IMR-90 (cell line): ENCODE data around the gene DLX3. TPM values are rescaled to one million over a fixed set of nuclear protein-coding genes. Genes with fewer than 3 reads are reported as not detected.

Experiments used
- ATAC-seq: fragments of 200-7000 bp; cut with Tn5 transposase; 2 replicates; pipeline ENCODE4 v1.9.1; 2020; ENCODE audit warnings: low read depth, mild to moderate bottlenecking, moderate library complexity
- BruUV-seq: library from RNA; stranded (reverse); fragments of 400-500 nt; replicated peaks from 2 replicates; lab custom pipeline; 2021; lab: Mats Ljungman, UMichigan
- CTCF ChIA-PET: fragments of 300-600 bp; formaldehyde crosslinking; extraction: SDS; loops from one replicate; lab custom pipeline; 2021; ENCODE audit warnings: antibody characterized with exemption; lab: Yijun Ruan, JAX
- POLR2A ChIA-PET: fragments of 300-600 bp; sonication (Branson Sonifier 250); formaldehyde crosslinking; loops from one replicate; lab custom pipeline; 2022; ENCODE audit warnings: antibody characterized with exemption; ENCODE audit not compliant: unreplicated experiment; lab: Charles Lee
- DNase-seq: peaks from one replicate; pipeline ENCODE4 v3.0.0; 2013
- H2AFZ ChIP-seq: replicated peaks from 2 replicates; pipeline ENCODE3; 2013; ENCODE audit warnings: low read length, mild to moderate bottlenecking; ENCODE audit not compliant: poor library complexity
- H2AK5ac ChIP-seq: 2 replicates; pipeline ENCODE4 v1.6.1; 2013; ENCODE audit warnings: low read depth, low read length, inconsistent platforms
- H2AK9ac ChIP-seq: replicated peaks from 2 replicates; pipeline ENCODE3; 2013; ENCODE audit warnings: mild to moderate bottlenecking, low read depth, low read length, moderate library complexity; ENCODE audit not compliant: poor library complexity
- H2BK120ac ChIP-seq: 2 replicates; pipeline ENCODE4 v1.6.1; 2013; ENCODE audit warnings: low read depth, low read length, inconsistent platforms
- H2BK15ac ChIP-seq: 3 replicates; pipeline ENCODE4 v1.6.1; 2013; ENCODE audit warnings: low read depth, low read length, inconsistent platforms
- H2BK20ac ChIP-seq: 2 replicates; pipeline ENCODE4 v1.6.1; 2013; ENCODE audit warnings: low read depth, mild to moderate bottlenecking, inconsistent platforms, low read length, moderate library complexity
- H2BK5ac ChIP-seq: 2 replicates; pipeline ENCODE4 v1.6.1; 2013; ENCODE audit warnings: mild to moderate bottlenecking, low read depth, low read length, inconsistent platforms; ENCODE audit not compliant: poor library complexity, severe bottlenecking
- H3K14ac ChIP-seq: replicated peaks from 2 replicates; pipeline ENCODE4 v1.6.1; 2013; ENCODE audit warnings: low read depth, low read length, inconsistent platforms
- H3K18ac ChIP-seq: 2 replicates; pipeline ENCODE4 v1.6.1; 2013; ENCODE audit warnings: low read depth, low read length, control low read depth
- H3K23ac ChIP-seq: 2 replicates; pipeline ENCODE4 v1.6.1; 2013; ENCODE audit warnings: low read depth, low read length, inconsistent platforms
- H3K27ac ChIP-seq: 2 replicates; pipeline ENCODE4 v1.5.1; 2013; ENCODE audit warnings: mild to moderate bottlenecking, control low read depth, low read length; ENCODE audit not compliant: insufficient read depth
- H3K27me3 ChIP-seq: 2 replicates; pipeline ENCODE4 v1.6.1; 2013; ENCODE audit warnings: low read length; ENCODE audit not compliant: control insufficient read depth, insufficient read depth
- H3K36me3 ChIP-seq: 2 replicates; pipeline ENCODE4 v1.6.1; 2013; ENCODE audit warnings: low read length, mixed read lengths; ENCODE audit not compliant: control insufficient read depth, insufficient read depth
- H3K4ac ChIP-seq: 2 replicates; pipeline ENCODE4 v1.6.1; 2013; ENCODE audit warnings: low read depth, low read length, inconsistent platforms
- H3K4me1 ChIP-seq: 2 replicates; pipeline ENCODE4 v1.6.1; 2013; ENCODE audit warnings: low read length, mixed read lengths; ENCODE audit not compliant: control insufficient read depth, insufficient read depth
- H3K4me2 ChIP-seq: 2 replicates; pipeline ENCODE4 v1.6.1; 2013; ENCODE audit warnings: low read depth, mild to moderate bottlenecking, control low read depth, low read length, moderate library complexity
- H3K4me3 ChIP-seq: 2 replicates; pipeline ENCODE4 v1.5.1; 2013; ENCODE audit warnings: low read depth, mild to moderate bottlenecking, control low read depth, low read length, moderate library complexity; ENCODE audit not compliant: insufficient read depth
- H3K56ac ChIP-seq: 2 replicates; pipeline ENCODE4 v1.6.1; 2013; ENCODE audit warnings: low read length, inconsistent platforms; ENCODE audit not compliant: insufficient read depth; ENCODE audit errors: extremely low read depth
- H3K79me1 ChIP-seq, 2 experiments: 2 replicates each; pipeline ENCODE4 v1.6.1; 2013; ENCODE audit warnings: low read length in 2 of 2, inconsistent platforms in 1 of 2, low read depth in 1 of 2
- H3K9ac ChIP-seq: 2 replicates; pipeline ENCODE4 v1.6.1; 2013; ENCODE audit warnings: low read depth, low read length, control low read depth
- H3K9me1 ChIP-seq: 2 replicates; pipeline ENCODE4 v1.6.1; 2013; ENCODE audit warnings: low read length, inconsistent platforms; ENCODE audit not compliant: insufficient read depth
- H3K9me3 ChIP-seq: 2 replicates; pipeline ENCODE4 v1.6.1; 2013; ENCODE audit warnings: low read length; ENCODE audit not compliant: control insufficient read depth, insufficient read depth
- H4K20me1 ChIP-seq: 2 replicates; pipeline ENCODE4 v1.6.1; 2013; ENCODE audit warnings: low read length, inconsistent platforms; ENCODE audit not compliant: insufficient read depth
- H4K5ac ChIP-seq: 2 replicates; pipeline ENCODE4 v1.6.1; 2013; ENCODE audit warnings: mild to moderate bottlenecking, low read depth, low read length, control low read depth
- H4K8ac ChIP-seq, 2 experiments: 2 replicates each; pipeline ENCODE4 v1.6.1; 2013; ENCODE audit warnings: low read depth in 2 of 2, low read length in 2 of 2, control low read depth in 1 of 2, inconsistent platforms in 1 of 2
- H4K91ac ChIP-seq: 2 replicates; pipeline ENCODE4 v1.6.1; 2013; ENCODE audit warnings: low read depth, low read length, inconsistent platforms; ENCODE audit not compliant: insufficient read depth
- CEBPB ChIP-seq: IDR thresholded peaks from 2 replicates; pipeline ENCODE4 v1.6.1; 2012; ENCODE audit warnings: low read depth, low read length, improper control_type of control experiment
- CTCF ChIP-seq: conservative IDR thresholded peaks from 2 replicates; pipeline ENCODE4 v1.5.1; 2012; ENCODE audit warnings: mild to moderate bottlenecking, low read depth, low read length, improper control_type of control experiment
- MXI1 ChIP-seq: IDR thresholded peaks from 2 replicates; pipeline ENCODE4 v1.6.1; 2012; ENCODE audit warnings: low read depth, mild to moderate bottlenecking, low read length, moderate library complexity, borderline replicate concordance
- POLR2A ChIP-seq: IDR thresholded peaks from 2 replicates; pipeline ENCODE4 v1.6.1; 2012; ENCODE audit warnings: mild to moderate bottlenecking, low read depth, low read length
- RAD21 ChIP-seq: IDR thresholded peaks from 2 replicates; pipeline ENCODE4 v1.6.1; 2012; ENCODE audit warnings: low read length, improper control_type of control experiment
- RCOR1 ChIP-seq: IDR thresholded peaks from 2 replicates; pipeline ENCODE4 v1.6.1; 2012; ENCODE audit warnings: mild to moderate bottlenecking, low read length, improper control_type of control experiment; ENCODE audit not compliant: insufficient replicate concordance
- RFX5 ChIP-seq: IDR thresholded peaks from 2 replicates; pipeline ENCODE4 v1.8.0; 2012; ENCODE audit warnings: low read depth, mild to moderate bottlenecking, low read length, moderate library complexity
- SMC3 ChIP-seq: fragments of 150-350 bp; IDR thresholded peaks from 2 replicates; pipeline ENCODE4 v1.6.1; 2016; ENCODE audit warnings: low read depth, mild to moderate bottlenecking, antibody characterized with exemption, low read length, moderate library complexity
- WGBS, 2 experiments: methylation state at CpG; one replicate each; pipeline versions ENCODE4 v1.1.5 to v1.1.7; 2013; ENCODE audit warnings: missing lambda C conversion rate in 2 of 2; ENCODE audit not compliant: insufficient read length in 1 of 2; ENCODE audit errors: extremely low coverage in 2 of 2; 5-methylcytosine and 5-hydroxymethylcytosine counted together
- dilution Hi-C: fragments of 300-500 bp; cut with HindIII; formaldehyde crosslinking; loops from one replicate; pipeline ENCODE4 v1.14.3; 2018; ENCODE audit warnings: low sequenced_read_pairs; ENCODE audit not compliant: unreplicated experiment
- in situ Hi-C: fragments of 300-500 bp; cut with MboI; formaldehyde crosslinking; loops from 3 replicates; pipeline ENCODE4 v1.14.3; 2019; ENCODE audit warnings: low sequenced_read_pairs, inconsistent platforms, mixed read lengths
- intact Hi-C: fragments of 100-400 bp; cut with micrococcal nuclease; formaldehyde crosslinking; loops from 2 replicates; pipeline ENCODE4 v1.10.0; 2022
- polyA plus RNA-seq, 3 experiments: library from polyadenylated mRNA; depleted of rRNA; stranded (reverse); fragments of >200 nt; gene quantifications; 2 replicates each; pipeline ENCODE4 v1.2.3, GENCODE V29; 2012; ENCODE audit warnings: low replicate concordance in 1 of 3
- total RNA-seq: library from RNA; depleted of rRNA; stranded (reverse); fragments of >200 nt; gene quantifications from 2 replicates; pipeline ENCODE4 v1.2.3, GENCODE V29; 2012

DLX3 gene
- total and polyA plus RNA-seq, 2 of the 4 experiments (the other 2 are of a cell fraction), result not detected

- TF ChIP-seq CEBPB, result peak; percentile 54; the same call in 1 of the 2 replicates
- TF ChIP-seq RFX5, result no peak
- peak; percentile 41 for TF ChIP-seq RCOR1
Observed at GRCh38 chr17:50027172-50027880, 32.3 kb upstream of the DLX3 start (continued).

- Histone ChIP-seq H3K4me2 (peak overlapping the region; percentile 74), H3K14ac (0 out of 2 replicates have a peak overlapping the region, but pooled peaks have one; percentile 79), H2BK120ac (peak overlapping the region; percentile 97), H3K4me3 (no peak overlapping the region), H2BK5ac (peak overlapping the region; percentile 91), H3K27ac (peak overlapping the region; percentile 87), H4K91ac (peak overlapping the region; percentile 99; the same call in 1 of the 2 replicates), H2BK20ac (peak overlapping the region; percentile 91), H3K9ac (0 out of 2 replicates have a peak overlapping the region, but pooled peaks have one; percentile 46), H2BK15ac (0 out of 3 replicates have a peak overlapping the region, but pooled peaks have one; percentile 9), H2AFZ (peak overlapping the region; percentile 91), H3K9me1 (peaks cover 11% of the 10 kb centered on the region), H3K56ac (no peak overlapping the region), H2AK9ac (peak overlapping the region; percentile 93), H3K23ac (no peak overlapping the region), H3K9me3 (no peaks in the 10 kb centered on the region), H4K20me1 (no peaks in the 10 kb centered on the region; the same call in 1 of the 2 replicates), H2AK5ac (peak overlapping the region; percentile 89), H3K4ac (peak overlapping the region; percentile 97), H3K36me3 (no peaks in the 10 kb centered on the region), H4K8ac (peak overlapping the region in 1 of 2 experiments; percentile 94; a peak in 2 of 4 replicates), H3K79me1 (peaks cover 0 to 5% of the 10 kb centered on the region in 2 experiments; a peak in 1 of 4 replicates), H3K4me1 (peaks cover 22% of the 10 kb centered on the region), H4K5ac (0 out of 2 replicates have a peak overlapping the region, but pooled peaks have one; percentile 85), H3K18ac (no peak overlapping the region; the same call in 1 of the 2 replicates), H3K27me3 (no peaks in the 10 kb centered on the region)
- in situ Hi-C loops (loop anchor here (5.0 kb wide), 1 partner anchor 60 kb away; no protein-coding TSS in a partner anchor), dilution Hi-C loops (no loop called here), intact Hi-C loops (loop anchor here (1.0 to 2.0 kb wide), 4 partner anchors 28 to 68 kb away; partner anchors contain the start of gene PDK2)
- ATAC-seq, result peak; percentile 74
- DNase-seq, result peak; percentile 75
- TF ChIP-seq POLR2A (0 out of 2 replicates have a peak, but pooled peaks have one; percentile 41), MXI1 (no peak), SMC3 (peak; percentile 99), RAD21 (peak; percentile 95), CTCF (peak; percentile 97)
- no TSS peak for BruUV-seq
- POLR2A ChIA-PET, result interaction anchor here (1.4 to 1.7 kb wide), 2 partner anchors 30 to 67 kb away, joined by 4 to 5 read pairs; no protein-coding TSS in a partner anchor
- no CpG with 5 or more reads among the region's 6 CpGs for WGBS, 2 experiments
- CTCF ChIA-PET, result interaction anchor here (0.8 to 1.7 kb wide), 4 partner anchors 10 to 61 kb away, joined by 3 to 9 read pairs (median 4); no protein-coding TSS in a partner anchor
Observed at GRCh38 chr17:50026837-50027171, 31.8 kb upstream of the DLX3 start.
